RPMI7951 (cell line): ENCODE data around the gene PARD3B. TPM values are rescaled to one million over a fixed set of nuclear protein-coding genes. Genes with fewer than 3 reads are reported as not detected.
A peak's percentile ranks its signal among the peaks of the same experiment; 100 is the strongest.

Source experiments
- DNase-seq: peaks from one replicate; pipeline ENCODE4 v3.0.0-alpha.2; 2012; ENCODE audit warnings: low read depth
- total RNA-seq: library from RNA; depleted of rRNA; stranded (reverse); fragments of >200 nt; shearing (Covaris generic); gene quantifications from 2 replicates; pipeline ENCODE4 v1.2.3, GENCODE V29; 2014

Gene PARD3B
- total RNA-seq, 1 experiment from 2014 or later: 0.96 TPM

DNA sequence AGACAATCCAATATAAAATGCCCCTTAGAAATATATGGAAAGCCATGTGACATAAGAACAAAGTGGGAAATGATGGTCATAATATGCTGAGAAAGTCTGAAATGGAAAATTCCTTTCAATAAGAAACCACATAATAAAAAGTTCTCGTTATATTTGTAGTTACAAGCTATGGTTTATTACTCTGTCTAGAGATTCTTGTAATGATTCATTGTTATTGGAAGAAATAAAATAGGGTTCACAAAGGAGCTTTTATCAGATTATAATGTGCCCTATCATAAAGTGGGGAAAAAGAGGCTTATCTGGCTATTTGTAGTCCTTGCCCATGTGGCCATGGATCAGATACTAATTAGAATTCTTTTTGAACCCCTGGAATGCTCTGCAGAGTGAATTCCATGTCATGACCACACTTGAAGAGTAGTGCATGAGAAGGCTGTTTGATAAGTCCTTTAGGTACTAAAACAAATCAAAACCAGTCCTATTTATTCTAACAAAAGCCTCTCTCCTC, 716.3 kb downstream of the PARD3B start:
- peak; percentile 14 for DNase-seq

DNA sequence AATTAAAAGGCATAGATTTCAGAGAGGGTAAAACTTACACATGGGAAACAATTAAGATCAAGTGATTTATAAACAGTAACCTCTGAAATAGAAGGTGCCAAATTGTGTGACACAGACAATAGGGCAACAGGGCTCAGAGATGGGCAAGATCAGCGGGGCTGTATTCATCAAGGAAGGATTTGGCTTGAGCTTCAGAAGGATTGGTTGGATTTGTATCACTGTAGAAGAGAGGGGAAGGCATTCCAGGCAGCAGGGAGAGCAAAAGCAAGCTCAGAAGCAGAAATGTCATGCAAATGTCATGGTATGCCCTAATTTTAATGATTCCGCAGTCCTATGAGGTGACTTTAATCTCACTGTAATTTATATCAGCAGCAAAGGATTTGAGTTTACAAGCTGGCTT, 722.0 kb downstream of the PARD3B start:
- DNase-seq: no peak

DNA sequence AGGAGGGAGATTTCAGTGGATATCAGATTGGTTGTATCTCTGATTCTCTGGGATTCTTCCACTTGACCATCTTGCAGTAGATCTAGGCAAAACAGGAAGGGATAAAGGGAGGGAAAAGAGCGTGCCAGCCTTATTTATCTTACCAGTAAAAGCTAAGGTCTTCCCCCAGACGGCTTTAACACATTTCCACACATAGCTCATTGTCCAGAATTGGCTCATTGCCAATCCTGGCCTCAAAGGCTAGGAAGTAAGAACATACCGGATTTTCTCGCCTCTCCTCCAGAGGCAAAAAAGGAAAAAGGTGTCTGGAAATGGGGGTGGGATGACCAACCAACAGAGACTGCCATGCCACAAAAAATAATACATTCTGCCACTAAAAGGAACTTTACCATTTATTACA, 725.4 kb downstream of the PARD3B start:
- DNase-seq: peak; percentile 8

DNA sequence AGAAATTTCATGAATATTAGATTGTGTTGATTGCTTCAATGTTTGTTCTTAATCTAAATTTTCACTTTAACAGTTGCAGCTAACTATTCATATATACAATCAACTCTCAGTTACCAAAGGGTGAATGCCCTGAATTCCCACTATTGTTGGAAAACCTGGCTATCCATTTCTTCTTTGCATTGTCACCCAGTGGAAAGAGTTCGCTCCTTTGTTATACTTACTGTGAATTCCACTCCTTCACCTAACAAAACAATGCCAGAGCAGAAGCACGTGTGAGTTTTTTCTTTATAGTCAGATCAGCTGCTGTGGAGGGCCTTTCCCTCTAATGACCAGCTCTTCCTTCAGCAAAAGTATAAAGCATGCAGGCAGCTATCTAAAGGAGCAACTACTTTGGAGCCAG, 727.9 kb downstream of the PARD3B start:
- DNase-seq: no peak

DNA sequence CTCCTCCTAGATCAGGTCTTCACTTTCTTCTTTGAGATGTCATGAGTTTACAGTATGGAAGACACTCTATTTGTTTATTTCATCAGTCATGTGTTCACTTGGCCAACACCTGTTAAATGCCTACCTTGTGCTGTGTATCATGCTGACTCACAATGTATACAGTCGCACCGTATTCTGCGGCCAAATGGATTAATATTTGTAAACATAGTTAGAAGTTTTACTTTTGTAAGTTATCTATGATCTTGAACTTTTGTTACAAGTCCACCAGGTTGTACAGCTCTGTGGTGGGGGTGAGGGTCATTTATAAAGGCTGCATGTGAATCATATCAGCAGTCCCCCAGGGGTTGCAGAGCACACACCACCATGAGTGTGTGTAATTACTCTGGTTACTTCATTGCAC, 728.4 kb downstream of the PARD3B start:
- DNase-seq: no peak

DNA sequence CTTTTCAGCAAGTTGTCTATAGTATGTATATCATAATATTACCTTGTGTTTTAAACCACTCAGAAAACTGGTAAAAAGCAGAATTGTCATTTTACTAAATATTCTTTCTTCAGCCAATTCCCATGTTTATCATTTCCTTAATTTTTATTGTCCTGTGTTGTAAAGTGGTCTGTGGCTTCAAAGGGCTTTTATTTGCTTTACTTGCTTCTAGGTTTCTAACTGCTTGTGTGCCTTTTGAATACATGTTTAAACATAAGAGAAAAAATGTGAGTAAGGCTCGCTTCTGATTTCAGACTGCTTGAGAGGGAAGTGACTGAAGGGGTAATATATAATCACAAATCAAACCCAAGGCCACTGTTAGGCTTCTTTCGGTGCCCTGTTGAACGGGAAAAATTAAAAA, 729.5 kb downstream of the PARD3B start:
- no peak for DNase-seq

DNA sequence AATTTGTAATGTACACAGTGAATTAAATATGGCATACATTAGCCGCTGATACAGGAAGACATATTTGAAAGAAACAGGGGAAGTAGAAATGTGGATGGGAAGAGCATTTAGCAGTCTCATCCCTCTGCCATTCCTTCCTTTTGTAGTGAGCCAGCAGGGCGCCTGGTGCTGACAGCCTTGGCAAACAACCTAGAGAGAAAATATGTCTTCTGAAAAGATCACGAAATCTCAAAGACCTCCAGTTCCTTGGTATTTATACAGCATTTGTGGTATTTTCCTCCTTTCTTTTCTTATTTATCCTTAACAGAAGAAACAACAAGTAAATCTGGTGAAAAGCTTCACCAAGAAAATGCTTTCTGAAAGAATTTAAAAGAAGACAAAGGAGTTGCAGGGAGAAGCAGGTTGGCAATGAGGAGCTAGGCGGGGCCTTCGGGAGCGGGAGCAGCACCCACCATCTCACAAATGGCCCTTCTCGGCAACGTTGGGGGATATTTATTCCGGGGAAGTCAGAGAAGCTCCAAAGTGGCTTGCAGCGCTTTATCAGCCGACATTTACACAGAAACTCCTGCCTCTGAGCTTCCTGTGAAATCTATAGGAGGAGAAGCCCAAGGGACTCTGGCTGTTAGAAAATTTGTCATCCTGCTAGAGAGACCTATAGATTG, 731.0 kb downstream of the PARD3B start:
- no peak for DNase-seq

DNA sequence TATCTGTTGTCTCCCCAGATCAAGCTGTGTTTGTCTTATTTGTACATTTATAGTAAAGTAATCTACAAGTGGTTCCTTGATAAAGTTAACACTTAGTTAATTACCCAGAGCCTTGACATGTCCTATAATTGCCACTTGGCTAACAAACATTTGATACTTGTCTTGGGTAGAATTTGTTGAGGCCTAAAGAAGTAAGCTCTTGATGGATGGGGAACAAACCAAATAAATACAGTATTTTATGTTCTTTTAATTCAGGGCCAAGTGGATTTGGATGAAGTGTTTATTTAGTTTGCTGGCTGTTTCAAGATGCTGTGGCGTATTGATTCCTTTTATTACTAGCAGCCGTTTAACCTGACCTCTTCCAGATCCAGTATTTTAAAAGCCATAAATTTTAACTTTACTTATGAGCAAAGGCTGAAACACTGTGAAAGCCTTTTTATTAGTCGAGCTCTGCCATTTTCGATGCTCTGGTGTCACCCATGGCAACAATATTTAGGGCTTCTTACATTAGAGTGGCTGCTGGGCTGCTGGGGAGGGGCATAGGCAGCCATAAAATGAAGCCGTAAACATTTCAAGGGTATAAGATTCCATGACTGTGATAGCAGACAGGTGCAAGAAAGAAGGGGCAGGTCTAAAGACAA, 735.4 kb downstream of the PARD3B start:
- no peak for DNase-seq

DNA sequence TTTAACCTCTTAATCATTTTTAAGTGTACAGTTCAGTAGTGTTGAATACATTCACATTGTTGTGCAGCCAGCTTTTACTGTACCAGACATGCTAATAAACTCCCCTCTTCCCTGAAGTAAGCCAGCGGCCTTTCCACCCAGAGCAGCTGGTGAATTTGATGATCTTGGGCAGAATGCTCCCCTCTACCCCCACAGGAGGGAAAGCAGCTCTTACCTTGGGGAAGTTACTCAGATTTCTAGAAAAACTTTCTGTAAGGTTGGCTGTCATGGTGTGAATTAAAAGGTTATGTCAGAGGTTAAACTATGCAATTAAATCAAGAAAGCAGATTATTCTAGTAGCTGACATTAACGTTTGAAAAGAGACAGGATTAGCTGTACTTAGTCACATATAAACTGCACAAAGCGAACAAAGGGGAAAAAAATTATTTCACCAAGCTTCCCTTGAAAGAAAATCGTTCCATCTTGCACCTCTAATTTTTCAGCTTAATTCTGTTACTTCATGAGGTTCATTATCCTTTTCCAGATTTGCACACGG, 738.5 kb downstream of the PARD3B start:
- DNase-seq: no peak

DNA sequence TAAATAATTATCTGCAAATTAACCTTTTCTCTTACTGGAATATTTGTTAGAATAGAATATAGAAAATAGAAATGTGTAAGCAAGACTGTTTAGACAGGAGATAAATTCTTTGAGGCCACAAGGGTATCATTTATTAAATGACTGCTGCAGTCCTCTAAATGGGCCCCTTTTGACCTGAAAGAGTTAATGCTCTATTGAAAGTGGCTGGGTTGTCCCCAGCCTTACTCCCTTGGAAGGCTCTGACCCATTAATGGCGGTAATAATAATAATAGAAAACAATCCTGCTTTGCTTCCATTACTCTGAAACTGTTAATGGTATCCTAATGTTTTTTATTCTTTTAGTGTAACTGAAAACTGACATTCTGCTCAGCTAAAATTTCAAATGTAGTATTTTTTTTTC, 739.1 kb downstream of the PARD3B start:
- no peak for DNase-seq

DNA sequence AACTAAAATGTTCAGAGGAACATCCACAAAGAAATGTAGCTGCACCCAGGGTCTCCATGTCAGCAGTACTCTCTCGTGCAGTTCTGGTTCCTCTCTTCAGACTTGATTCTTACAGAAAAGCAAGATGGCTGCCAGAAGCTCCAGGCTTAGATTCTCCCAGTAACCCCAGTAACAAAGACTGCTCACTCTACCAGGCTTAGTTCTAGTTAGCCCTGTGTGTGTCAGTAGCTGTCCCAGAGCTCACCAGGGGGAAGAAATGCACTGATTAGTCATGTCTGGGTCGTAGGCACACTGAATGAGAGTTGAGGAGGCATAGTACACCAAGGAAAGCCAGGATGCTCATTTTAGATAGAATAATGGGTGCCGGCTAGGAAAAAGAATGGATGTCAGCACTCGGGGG, 742.0 kb downstream of the PARD3B start:
- DNase-seq: no peak

DNA sequence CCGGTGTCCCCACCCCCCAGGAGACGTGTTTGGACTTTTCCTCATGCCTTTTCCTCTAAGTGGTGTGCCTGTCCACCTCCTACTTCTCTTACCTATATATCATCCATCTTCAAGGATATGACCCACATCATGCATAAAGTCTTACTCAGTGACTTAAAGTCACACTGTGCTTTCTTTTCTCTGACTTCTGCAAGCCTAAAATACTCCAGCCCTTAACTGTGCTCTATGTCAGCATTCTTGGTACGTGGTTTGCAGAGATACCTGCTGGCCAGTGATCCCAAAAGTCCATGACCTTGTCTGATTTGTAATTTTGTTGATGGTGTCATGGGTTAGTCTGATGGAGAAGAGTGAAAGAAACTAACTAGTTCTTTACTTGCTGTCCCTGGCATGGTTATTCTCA, 743.4 kb downstream of the PARD3B start:
- DNase-seq: no peak

DNA sequence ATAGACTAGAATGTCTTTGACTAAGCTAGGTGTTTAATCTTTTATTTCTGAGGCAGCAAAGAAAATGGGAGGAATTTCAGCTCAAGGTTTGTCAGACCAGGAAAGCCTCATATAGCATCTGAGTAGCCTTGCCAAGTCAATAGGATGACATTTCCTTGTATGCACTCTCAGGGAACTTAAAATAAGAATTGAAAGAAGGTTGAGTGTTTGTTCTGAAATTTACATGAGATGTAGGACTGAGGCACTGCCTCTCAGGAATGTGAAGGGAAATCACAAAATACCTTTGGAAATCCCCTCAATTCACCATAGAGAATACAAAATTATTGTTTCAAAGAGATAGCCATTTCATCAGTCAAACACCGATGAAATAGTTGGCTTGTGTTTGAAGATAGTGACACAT, 745.0 kb downstream of the PARD3B start:
- no peak for DNase-seq

DNA sequence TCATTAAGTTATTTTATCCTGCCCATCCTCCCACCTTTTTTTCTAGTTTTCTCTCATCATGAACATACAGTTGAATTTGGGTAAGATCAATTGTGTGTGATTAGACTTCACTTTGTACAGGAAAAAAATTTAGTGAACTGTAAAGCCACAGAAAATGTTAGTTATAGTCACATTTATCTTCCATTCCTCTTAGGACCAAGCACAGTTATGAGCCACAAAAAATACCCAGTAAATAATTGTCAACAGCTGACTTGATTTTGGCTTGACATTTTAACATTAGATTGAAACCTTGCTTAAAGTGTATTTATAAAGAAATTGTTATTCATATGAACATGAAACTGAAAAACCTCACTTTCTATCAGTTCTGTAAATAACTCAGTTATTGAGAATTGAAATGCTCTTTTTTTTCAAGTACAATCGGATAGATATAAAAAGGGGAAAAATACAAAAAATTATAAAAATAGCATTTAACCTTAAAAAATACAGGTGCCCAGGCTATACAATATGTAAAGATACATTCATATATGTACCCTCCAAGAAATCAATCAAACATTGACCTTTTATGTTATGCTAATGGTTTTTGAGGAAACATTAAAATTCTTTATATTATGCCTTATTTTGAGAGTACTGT, 747.5 kb downstream of the PARD3B start:
- DNase-seq: no peak

DNA sequence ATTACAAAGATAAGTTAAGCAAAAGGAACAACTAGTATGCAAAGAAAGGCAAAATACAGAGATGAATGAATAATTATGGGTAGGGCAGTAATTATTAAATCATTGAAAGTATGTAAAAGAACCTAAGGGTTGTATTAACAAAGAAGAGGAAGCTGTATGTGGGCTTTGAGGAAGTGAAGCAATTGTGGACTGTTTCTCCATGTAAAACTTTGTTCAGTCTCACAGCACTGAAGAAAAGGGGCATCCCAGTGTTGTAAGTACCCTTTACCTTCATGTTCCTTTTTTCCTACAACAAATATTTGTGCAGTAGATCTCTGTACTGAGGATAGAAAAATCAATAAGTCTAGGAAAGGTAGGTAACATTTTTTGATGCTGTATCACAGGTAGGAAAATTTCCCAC, 748.3 kb downstream of the PARD3B start:
- no peak for DNase-seq

DNA sequence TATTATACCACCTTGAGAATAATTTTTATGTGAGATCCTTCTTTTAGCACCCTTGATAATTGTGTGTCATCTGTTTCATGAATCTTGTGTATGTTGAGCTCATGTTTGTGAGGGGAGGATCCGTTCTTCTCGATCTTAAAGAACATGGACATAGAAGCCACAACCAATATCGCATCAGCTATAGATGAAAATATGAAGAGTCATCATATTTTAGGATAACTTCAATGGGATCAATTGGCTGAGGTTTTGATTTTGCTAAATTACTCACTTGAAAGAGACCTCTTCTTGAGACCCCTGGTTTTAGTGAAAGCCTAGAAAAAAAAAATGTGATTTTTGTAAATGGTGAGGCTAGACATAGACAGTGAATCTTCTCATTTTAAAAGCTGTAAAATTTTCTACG, 751.7 kb downstream of the PARD3B start:
- no peak for DNase-seq

DNA sequence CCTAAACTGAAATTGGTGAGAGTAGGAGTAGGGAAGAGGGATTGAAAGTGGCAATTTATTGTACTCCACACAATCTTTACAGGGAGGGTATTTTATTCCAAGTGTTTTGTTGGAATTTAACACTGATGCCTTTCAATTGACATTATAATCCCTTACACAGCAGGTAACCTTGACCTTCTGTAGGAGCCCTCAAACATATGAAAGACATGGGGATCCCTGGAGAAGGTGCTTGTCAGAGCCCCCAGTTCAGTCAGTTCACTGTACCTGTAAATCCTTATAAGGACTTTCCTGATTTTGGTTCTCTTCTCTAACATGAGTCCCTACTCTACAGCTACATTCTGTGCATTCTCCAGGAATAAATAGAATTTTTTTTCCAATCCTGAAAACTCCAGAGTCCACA, 752.1 kb downstream of the PARD3B start:
- DNase-seq: no peak

DNA sequence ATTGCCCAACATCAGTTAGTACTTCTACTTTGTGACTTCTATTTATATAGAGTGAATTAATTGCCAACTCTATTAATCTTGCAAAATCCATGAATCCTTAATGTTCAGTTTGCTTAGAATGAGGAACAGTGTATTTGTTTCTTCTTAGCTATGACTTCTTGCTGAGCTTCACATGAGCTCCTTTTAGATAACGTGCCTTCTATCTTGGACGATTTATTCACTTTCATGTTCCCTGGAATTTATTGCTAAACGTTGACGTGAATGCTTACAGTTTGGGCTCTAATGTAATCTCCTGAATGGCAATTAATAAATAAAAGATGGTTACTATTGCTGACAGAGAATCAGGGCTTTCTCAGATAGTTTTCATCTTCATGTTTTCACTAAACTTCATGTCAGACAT, 752.6 kb downstream of the PARD3B start:
- DNase-seq: no peak

DNA sequence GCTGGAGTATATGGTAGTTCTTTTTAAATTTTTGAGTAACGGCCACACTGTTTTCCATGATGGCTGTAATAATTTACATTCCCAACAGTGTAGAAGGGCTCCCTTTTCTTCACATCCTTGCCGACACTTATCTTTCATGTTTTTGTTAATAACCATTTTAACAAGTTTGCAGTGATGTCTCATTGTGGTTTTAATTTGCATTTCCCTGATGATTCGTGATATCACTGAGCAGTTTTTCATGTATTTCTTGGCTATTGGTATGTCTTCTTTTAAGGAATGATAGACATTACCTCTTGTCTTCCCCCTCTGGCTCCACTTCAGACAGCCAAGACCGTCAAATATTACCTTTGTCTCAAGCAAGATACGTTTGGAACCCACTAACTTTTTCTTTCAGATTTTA, 765.9 kb downstream of the PARD3B start:
- DNase-seq: no peak

DNA sequence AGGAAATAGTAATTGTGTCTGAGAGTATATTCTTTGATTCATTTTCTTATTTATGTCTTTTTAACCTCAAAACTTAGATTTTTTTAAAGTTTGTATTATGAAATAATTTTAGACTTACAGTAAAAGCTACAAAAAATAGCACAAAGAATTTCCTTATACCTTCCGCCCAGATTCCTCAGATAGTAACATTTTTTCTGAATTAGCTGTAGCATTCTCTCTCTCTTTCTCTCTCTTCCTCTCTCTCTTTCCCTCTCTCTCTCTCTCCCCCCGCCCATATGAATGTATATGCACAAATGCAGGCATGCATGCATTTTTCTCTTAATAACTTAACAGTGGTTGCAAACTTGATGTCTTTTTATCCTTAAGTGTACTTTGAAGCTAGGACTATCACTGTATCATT, 776.0 kb downstream of the PARD3B start:
- DNase-seq: no peak

DNA sequence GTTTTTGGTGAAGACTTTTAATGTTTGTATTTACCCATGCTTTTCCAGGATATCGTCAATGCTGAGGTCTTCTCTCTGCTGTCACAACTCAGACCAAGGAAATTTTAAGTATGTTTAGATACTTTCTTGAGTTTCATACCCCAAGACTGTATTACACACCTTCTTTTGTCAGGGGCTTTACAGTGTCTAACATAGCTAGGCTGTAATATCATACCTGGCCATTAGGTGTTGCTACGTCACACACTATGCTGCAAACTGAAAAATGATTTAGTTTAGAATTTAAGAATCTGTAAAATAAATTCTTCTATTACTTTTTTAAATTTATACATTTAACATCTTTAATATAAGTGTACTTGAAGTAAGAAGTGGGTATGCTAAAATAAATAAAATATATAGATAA, 778.7 kb downstream of the PARD3B start:
- no peak for DNase-seq

DNA sequence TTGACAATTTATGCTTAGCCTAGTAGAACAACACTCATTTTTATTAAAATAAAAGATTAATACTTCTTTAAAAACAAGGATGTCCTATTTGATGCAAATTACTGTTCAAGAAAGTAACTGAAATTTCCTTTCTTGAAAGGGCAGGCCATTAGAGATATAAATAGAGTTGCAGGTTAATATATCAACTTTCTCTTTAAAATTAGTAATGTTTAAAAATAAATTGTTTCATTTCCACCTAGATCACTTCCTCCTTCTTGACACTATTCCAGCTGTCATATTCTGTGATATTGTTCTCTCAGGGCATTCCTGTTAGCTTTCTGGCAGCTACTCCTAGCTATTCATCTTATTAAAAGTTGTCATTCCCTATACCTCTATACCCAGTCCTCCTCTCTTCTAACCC, 779.1 kb downstream of the PARD3B start:
- DNase-seq: no peak

DNA sequence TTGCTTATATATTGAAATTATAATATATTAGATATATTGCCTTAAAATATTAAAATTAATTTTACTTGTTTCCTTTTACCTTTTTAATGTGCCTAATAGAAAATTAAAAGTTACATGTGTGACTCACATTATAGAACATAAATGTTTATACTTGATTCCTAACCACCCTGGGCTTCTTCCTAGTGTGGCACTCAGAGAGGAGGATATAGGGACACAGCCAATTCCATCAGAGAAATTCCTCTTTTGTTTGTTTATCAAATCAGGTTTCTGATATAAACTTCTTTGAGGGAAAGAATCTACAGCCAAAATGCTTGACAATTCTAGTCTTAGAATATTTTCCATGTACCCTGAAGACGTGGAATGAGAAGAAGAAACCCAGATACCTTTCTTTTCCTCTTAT, 788.1 kb downstream of the PARD3B start:
- no peak for DNase-seq
